Effector memory CD4-positive, alpha-beta T cell (primary cell): ENCODE measurements around the gene TNIP3.

Experiments used
- DNase-seq, 3 donors: peaks; one replicate each; pipeline ENCODE4 v3.0.0-alpha.2; 2020
- H3K27ac ChIP-seq: 2 replicates; pipeline ENCODE4 v1.7.0; 2013; ENCODE audit warnings: mild to moderate bottlenecking, low read length, moderate library complexity; ENCODE audit not compliant: insufficient read depth, poor library complexity, severe bottlenecking
- H3K27me3 ChIP-seq: replicated peaks from 2 replicates; pipeline ENCODE4 v1.7.0; 2013; ENCODE audit warnings: mild to moderate bottlenecking, low read length; ENCODE audit not compliant: insufficient read depth, control insufficient read depth, poor library complexity, severe bottlenecking
- H3K36me3 ChIP-seq: 2 replicates; pipeline ENCODE4 v1.7.0; 2013; ENCODE audit warnings: mild to moderate bottlenecking, low read length, moderate library complexity; ENCODE audit not compliant: control insufficient read depth, insufficient read depth
- H3K4me1 ChIP-seq: 2 replicates; pipeline ENCODE4 v1.7.0; 2013; ENCODE audit warnings: low read length, mild to moderate bottlenecking; ENCODE audit not compliant: control insufficient read depth, insufficient read depth, poor library complexity, severe bottlenecking
- H3K4me3 ChIP-seq: 2 replicates; pipeline ENCODE4 v1.7.0; 2013; ENCODE audit warnings: low read length, low read depth, mild to moderate bottlenecking; ENCODE audit not compliant: insufficient read depth, poor library complexity, severe bottlenecking
- H3K9me3 ChIP-seq: 2 replicates; pipeline ENCODE4 v1.7.0; 2013; ENCODE audit warnings: mild to moderate bottlenecking, low read length, moderate library complexity; ENCODE audit not compliant: control insufficient read depth

TNIP3 gene

GRCh38 chr4:121094297-121094966, 69.7 kb downstream of the TNIP3 start:
- Histone ChIP-seq H3K36me3 (no peaks in the 10 kb centered on the region), H3K27me3 (no peaks in the 10 kb centered on the region), H3K4me3 (no peak overlapping the region), H3K4me1 (no peaks in the 10 kb centered on the region), H3K27ac (no peak overlapping the region), H3K9me3 (no peaks in the 10 kb centered on the region)
- no peak for DNase-seq

DNA sequence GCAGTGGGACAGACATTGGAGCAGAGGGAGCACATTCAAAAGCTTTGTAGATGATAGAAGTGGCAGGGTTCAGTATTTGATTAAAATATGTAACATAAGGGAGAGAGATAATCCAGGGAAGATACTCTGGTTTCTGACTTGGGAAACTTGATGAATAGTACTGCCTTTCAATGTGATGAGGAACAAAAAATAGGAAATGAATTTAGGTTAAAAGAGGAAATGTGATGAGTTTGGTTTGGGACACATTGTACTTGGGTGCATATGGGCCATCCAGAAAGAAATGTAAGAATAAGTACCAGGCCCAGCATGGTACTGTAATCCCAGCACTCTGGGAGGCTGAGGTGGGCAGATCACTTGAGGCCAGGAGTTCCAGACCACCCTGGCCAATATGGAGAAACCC, 70.9 kb downstream of the TNIP3 start:
- Histone ChIP-seq H3K36me3 (no peaks in the 10 kb centered on the region), H3K27ac (no peak overlapping the region), H3K9me3 (no peaks in the 10 kb centered on the region), H3K4me3 (no peak overlapping the region), H3K4me1 (no peaks in the 10 kb centered on the region), H3K27me3 (no peaks in the 10 kb centered on the region)
- no peak for DNase-seq

DNA sequence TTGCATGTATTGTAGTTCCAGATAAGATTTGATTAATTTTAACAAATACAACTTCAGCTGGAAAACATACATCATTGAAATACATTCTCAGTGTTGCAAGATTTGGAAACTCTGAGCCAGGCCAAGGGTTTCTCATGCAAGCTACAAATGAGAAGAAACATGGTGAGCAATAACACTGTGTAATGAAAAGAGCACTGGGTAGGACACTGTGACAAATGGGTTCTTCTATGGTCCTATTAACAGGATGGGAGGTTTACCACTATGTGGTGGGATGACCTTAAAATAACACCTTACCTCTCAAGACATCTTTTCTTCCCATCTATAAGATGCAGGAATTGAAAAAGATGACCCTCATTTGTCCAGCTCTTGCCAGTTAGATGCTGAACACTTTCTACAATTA, 72.2 kb downstream of the TNIP3 start:
- no peaks in the 10 kb centered on the region for H3K4me1 ChIP-seq
- no peaks in the 10 kb centered on the region for H3K9me3 ChIP-seq
- no peaks in the 10 kb centered on the region for H3K36me3 ChIP-seq
- H3K4me3 ChIP-seq, result no peak overlapping the region
- no peak overlapping the region for H3K27ac ChIP-seq
- DNase-seq, result no peak
- H3K27me3 ChIP-seq, result no peaks in the 10 kb centered on the region

DNA sequence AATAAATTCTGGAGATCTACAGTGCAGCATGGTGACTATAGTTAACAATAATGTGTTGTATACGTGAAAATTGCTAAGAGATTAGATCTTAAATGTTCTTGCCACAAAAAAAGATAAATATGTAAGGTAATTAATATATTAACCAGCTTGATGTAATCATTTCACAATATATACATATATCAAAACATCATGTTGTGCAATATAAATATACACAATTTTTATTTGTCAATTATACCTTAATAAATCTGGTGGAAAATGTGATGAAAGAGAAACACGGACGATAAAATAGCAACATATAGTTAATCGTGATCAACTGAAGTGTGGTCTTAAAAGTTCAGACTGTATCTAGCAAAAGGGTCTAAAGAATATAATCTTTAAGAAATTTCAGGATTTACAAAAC, 75.3 kb downstream of the TNIP3 start:
- Histone ChIP-seq H3K27me3 (no peaks in the 10 kb centered on the region), H3K4me1 (no peaks in the 10 kb centered on the region), H3K27ac (no peak overlapping the region), H3K9me3 (no peaks in the 10 kb centered on the region), H3K4me3 (no peak overlapping the region), H3K36me3 (no peaks in the 10 kb centered on the region)
- DNase-seq, result no peak
